ENCODE measurements around the gene RAD51AP2.
"Not testable (repeated sequence)": the region's sequence is repeated elsewhere in the genome, so short reads cannot be mapped to it uniquely, and the experiment has no call there.

RAD51AP2 gene

DNA sequence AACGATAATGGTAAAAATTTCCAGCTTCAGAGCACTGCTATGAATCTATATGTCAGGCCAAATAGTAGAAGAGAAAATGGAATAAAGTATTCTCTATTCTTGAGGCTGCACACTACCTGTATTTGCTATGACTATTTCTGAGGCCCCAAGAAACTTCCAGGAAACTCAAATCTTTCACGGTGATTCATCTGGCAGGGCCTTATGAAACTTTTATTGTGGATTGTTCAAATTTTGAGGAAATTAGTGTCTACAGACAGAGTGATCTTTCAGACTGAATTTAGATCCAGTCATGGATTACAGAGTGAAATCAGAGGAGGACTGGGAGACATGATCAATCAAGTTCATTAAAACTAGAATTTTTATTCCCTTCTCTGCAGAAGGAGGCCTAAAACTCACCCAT, 18.2 kb upstream of the RAD51AP2 start:
- DNase-seq = no peak

DNA sequence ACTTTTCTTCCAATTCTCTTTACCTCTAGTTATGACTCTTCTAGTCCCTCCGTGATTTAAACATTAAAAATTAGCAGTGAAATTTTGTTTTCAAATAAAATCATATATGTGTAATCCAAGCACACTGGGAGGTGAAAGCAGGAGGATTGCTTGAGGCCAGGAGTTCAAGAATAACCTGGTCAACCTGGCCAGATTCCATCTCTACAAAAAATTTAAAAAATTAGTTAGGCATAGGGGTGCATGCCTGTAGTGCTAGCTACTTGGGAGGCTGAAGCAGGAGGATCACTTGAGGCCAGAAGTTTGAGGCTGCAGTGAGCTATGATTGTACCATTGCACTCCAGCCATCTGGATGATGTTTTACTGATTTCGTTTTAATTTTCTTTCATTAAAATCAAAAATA, 15.3 kb upstream of the RAD51AP2 start:
- no peak for DNase-seq

- no peak for DNase-seq
These were observed 11.5 kb upstream of the RAD51AP2 start for GRCh38 chr2:17529771-17530170.

DNA sequence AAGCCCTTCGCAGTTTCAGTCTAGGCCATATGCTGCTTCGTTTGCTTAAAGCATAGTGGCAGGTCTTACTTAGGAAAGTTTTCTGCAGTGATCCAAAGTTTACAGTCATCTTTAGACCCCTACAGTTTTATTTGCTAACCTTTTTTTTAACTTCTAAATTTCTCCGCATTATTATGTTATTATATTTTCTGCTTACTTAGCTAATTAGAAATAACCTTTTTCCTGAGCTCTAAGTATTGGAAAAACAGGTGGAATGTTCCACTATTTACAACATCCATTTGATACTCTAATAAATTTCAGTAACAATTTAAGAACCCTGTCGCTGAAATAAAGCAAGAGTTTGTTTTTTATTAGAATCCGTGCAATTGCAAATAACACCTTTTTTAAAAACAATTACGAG, 4.1 kb upstream of the RAD51AP2 start:
- no peak for DNase-seq

GRCh38 chr2:17521621-17522020, 3.4 kb upstream of the RAD51AP2 start:
- DNase-seq = no peak

DNA sequence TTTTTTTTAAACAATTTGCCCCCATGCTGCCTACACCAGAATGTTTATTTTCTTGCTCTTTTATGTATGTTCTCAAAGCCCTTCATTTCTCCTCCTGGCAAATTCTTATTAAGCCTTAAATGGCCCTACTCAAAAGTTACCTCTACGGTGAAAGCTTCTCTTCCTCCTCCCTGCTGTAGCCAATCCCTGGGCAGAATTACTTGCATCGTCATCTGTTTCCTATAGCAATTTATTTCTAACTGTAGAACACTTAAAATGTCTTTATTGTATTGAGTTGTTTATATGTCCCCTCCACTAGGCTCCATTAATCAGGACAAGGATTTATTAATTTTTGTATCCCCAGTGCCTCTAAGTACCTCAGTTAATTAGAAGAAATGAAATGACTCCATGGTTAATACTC, 2.5 kb upstream of the RAD51AP2 start:
- DNase-seq = no peak

GRCh38 chr2:17519486-17519885, 1.2 kb upstream of the RAD51AP2 start:
- DNase-seq = no peak

- DNase-seq = no peak
These were observed 594 bp downstream of the RAD51AP2 start for GRCh38 chr2:17517481-17518211.

- DNase-seq = no peak
These were observed 2.6 kb downstream of the RAD51AP2 start for GRCh38 chr2:17515652-17516051.

DNA sequence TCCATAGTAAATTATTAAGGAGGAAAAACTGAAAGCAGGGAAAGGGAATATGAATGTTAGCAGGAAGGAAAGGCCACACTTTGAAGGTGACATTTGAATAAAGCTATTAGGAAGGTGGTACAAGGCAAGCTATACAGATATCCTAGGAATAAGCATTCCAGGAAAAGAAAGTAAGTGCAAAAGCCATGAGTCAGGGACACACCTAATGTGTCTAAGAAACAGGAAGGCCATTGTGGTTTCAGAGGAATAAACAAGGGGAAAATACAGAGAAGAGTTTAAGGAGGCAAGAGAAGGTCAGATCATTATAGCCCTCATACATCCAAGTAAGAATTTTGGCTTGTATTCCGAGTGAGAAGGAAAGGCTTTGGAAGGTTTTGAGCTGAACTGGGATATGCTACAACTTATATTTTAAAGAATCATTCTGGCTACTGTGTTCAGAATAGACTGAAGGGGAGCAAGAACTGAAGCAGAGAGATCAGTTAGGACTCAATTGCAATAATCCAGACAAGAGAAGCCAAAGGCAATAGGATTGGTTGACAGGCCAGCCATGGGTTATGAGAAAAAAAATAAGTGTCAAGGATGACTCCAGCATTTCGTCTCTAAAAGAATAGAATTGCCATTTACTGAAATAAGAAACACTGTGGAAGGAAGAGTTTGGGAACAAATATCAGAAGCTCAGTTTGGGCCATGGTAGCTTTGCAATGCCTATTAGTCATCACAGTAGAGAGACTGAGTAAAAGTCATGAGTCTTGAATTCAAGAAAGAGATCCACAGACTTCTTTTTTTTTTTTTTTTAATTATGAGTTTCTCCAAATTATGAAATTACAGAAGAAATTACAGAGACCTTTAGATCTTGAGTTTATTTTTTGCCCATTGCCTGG, 11.3 kb downstream of the RAD51AP2 start:
- DNase-seq = no peak

DNA sequence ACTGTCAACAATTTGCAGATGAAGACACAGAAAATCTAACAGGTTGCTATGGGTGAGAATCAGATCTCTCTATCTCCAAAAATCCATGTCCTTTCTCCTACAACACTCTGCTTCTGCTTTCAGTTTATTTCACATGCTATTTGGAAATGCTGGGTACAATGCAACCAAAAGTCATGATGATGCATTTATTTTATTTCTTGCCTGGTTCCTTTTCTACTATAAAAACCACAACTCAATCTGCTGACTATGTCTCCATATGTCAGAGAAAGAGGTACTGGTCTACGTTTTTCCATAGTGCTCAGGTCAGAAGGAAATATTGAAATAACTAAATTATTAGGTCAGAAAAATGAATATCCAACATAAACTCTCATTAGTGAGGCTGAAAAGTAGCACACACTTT, 20.5 kb downstream of the RAD51AP2 start:
- DNase-seq = no peak

- DNase-seq = no peak
These were observed 22.6 kb downstream of the RAD51AP2 start for GRCh38 chr2:17495590-17495989.

GRCh38 chr2:17490165-17490564, 28.1 kb downstream of the RAD51AP2 start:
- DNase-seq = not testable (repeated sequence)

GRCh38 chr2:17488610-17489009, 29.6 kb downstream of the RAD51AP2 start:
- DNase-seq = not testable (repeated sequence)

DNA sequence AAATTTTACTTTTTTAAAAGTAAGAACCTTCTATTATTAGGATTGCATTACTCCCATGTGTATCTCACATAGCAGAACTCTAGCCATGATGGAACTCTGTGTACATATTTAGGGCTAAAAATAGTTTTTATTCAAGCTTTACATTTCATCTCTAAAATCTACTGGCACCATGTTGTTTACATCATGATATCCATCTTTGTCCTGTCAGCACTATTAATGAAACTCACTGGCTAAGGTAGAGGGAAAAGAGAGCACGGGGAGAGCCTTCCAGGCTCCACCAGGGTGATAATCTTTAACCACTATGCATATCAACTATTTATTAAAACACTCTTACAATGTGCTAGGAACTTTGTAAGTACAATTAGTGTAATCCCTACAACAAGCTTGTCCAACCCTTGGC, 34.7 kb downstream of the RAD51AP2 start:
- DNase-seq = no peak

DNA sequence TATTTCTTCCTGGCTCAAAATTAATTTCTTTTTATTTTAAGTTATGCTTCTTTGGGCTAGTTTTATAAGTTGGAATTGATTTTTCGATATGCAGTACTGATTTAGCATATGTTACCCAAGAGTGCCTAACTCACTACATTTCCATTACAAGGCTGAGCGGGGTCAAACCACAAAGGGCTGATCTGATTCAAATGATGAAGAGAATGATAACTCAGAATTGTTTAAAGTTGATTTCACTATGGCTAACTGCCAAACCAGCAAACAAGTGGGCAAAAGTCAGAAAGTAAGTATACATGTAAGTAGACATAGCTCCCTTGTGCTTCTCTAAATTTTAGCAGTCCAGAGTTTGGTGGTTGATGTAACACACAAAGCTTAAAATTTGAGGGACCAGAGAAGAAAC, 35.6 kb downstream of the RAD51AP2 start:
- no peak for DNase-seq

DNA sequence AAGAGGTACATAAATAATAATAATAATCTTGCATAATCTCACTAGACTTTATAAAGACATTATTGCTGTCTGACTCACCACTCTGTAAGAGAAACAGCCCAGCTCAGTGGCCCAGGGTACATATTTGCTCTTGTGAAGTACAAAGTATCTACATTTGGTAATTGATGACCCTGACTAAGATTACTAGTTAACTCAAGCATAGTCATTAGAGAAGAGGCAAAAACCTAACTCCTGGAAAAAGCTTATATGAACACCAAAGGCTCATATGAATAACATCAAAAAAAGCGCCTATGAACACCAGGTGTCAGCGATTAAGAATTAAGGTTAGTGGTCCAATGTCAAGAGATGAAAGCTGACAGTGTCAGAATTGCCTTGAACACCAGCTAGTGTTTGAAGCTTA, 38.4 kb downstream of the RAD51AP2 start:
- DNase-seq = no peak

DNA sequence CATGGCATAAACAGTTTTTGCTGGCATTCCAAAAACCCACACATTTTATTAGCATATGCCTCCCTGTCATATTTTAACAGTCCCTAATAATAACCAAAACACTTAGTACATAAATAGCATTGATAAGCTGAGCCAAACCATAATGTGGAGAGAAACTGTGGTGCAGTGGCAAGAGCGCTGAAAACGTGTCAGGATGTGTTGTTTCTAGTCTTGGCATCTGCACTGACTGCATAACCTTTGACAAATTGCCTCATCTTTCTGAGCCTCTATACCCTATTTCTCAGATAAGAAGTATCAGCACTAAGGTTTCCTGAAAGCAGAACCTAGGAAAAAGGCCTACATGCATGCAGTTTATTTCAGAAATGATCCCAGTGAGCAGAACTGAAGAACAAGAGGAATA, 41.4 kb downstream of the RAD51AP2 start:
- no peak for DNase-seq

DNA sequence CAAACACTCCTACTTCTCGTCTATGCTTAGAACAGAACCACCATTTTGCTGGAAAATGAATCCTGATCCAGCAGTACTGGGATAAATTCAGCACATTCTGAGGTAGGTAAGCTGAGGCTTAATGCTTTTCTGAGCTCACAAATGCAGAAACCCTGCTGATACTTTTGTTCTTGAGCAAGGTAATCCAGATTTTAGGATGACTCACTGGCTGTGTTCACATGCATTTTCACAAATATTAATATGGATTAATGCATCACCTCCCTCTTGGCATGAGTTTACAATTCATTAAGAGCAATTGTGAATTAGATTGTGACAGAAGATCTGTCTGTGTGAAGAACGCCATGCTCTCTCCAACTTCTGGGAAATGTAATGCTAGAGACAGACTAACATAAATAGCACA, 42.2 kb downstream of the RAD51AP2 start:
- no peak for DNase-seq

- no peak for DNase-seq
These were observed 43.0 kb downstream of the RAD51AP2 start for GRCh38 chr2:17475286-17475685.

GRCh38 chr2:17471979-17472378, 46.3 kb downstream of the RAD51AP2 start:
- DNase-seq = no peak

DNA sequence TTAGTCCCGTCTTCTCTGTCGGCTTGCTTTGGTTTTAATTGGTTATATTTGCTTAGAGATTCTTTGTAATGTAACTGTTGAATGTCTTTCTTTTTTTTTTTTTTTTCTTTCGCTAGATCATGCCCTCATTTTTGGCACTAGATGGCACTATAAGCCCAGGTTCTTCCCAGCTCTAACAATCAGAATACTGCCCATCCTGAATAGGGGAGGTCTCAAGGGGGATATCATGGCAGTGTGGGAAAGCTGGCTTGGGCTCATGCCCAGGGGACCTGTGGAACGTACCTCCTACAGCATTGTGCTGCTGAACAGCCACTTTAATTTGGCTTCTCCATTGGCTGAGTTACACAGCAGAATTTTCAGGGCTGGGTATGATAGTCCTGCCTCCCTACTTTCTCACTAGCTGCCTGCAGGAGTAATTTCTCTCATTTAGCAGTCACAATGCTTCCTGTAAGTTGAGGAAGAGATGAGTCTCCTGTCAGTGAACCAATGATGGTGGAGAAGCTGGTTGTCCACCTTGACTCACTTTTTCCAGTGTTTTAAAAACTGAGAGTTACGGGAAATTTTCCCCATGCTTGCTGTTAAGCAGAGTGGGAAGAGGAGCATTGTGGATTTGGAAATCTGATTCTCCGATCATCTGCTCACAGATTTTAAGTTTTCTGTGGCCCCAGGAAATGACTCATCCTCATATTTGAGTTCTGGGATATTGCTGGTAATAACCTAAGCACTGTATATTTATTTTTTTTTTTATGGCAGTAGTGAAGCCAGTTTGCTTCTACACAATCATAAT, 47.2 kb downstream of the RAD51AP2 start:
- no peak for DNase-seq

DNA sequence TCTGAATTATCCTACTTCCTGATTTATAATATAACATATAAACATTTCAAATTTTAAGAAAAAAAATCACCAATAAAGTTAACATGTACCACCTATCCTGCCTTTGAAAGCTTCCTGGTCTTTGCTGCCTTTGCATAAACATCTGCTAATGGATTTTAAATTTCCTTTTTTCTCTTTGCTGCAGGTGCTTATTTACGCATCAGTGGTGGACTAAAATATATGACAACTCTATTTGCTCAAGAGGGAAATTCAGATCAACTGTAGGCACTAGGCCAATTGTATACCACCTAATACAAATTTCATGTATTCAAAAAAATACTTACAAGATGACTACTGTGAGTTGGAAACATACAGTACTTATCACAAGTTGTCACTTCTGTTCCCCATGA, 57.2 kb downstream of the RAD51AP2 start:
- DNase-seq = no peak

Data from activated CD4-positive, CD25-positive, alpha-beta regulatory T cell (primary cell).